Measurements from ENCODE around the gene TAF1D. TPM values are rescaled to one million over a fixed set of nuclear protein-coding genes. Genes with fewer than 3 reads are reported as not detected.

The TAF1D gene
- total and polyA plus RNA-seq, 2 donors from 2014 or later, result 64.3 to 110 TPM

- Histone ChIP-seq H3K4me3 (ENCODE audit: low read length in 3 of 3) (peak overlapping the region in 1 of 3 donors; percentile 80), H3K27me3 (ENCODE audit: control insufficient read depth, insufficient read depth, low read length) (no peaks in the 10 kb centered on the region), H3K4me1 (ENCODE audit: control insufficient read depth in 2 of 3, insufficient read depth in 2 of 3, low read depth in 1 of 3, low read length in 3 of 3) (peaks cover 0 to 14% (median 9%) of the 10 kb centered on the region in 3 donors), H3K9me3 (ENCODE audit: control insufficient read depth in 2 of 3, insufficient read depth in 1 of 3, low read length in 3 of 3) (no peaks in the 10 kb centered on the region), H3K9ac (ENCODE audit: low read length in 3 of 3) (no peak overlapping the region), H3K27ac (ENCODE audit: low read depth in 2 of 2, low read length in 2 of 2) (no peak overlapping the region), H3K36me3 (ENCODE audit: control insufficient read depth in 2 of 3, insufficient read depth in 3 of 3, low read length in 3 of 3) (peaks cover 6 to 51% (median 28%) of the 10 kb centered on the region in 3 donors)
- intact Hi-C loops (cut with DNase I), result loop anchor here (10.0 kb wide), 1 partner anchor 57 kb away; no protein-coding TSS in a partner anchor
- TF ChIP-seq CTCF (IDR thresholded peaks at IDR 0.05; ENCODE audit: borderline replicate concordance, extremely low read depth, insufficient read depth), result no peak
- no peak for DNase-seq
- no peak for FAIRE-seq
Measured at GRCh38 chr11:93737904-93738612, 3.2 kb downstream of the TAF1D start.

GRCh38 chr11:93736129-93736528, 5.2 kb downstream of the TAF1D start:
- Histone ChIP-seq H3K9me3 (ENCODE audit: control insufficient read depth in 2 of 3, insufficient read depth in 1 of 3, low read length in 3 of 3) (no peaks in the 10 kb centered on the region), H3K4me1 (ENCODE audit: control insufficient read depth in 2 of 3, insufficient read depth in 2 of 3, low read depth in 1 of 3, low read length in 3 of 3) (peaks cover 0 to 14% (median 9%) of the 10 kb centered on the region in 3 donors), H3K9ac (ENCODE audit: low read length in 3 of 3) (no peak overlapping the region), H3K4me3 (ENCODE audit: low read length in 3 of 3) (no peak overlapping the region), H3K36me3 (ENCODE audit: control insufficient read depth in 2 of 3, insufficient read depth in 3 of 3, low read length in 3 of 3) (peaks cover 15 to 68% (median 41%) of the 10 kb centered on the region in 3 donors), H3K27me3 (ENCODE audit: control insufficient read depth, insufficient read depth, low read length) (no peaks in the 10 kb centered on the region), H3K27ac (ENCODE audit: low read depth in 2 of 2, low read length in 2 of 2) (no peak overlapping the region)
- DNase-seq (no peak), FAIRE-seq (no peak)
- intact Hi-C loops (cut with DNase I), result loop anchor here (10.0 kb wide), 1 partner anchor 59 kb away; no protein-coding TSS in a partner anchor
- no peak for TF ChIP-seq CTCF (IDR thresholded peaks at IDR 0.05; ENCODE audit: borderline replicate concordance, extremely low read depth, insufficient read depth)

- Histone ChIP-seq H3K4me3 (ENCODE audit: low read length in 3 of 3) (no peak overlapping the region), H3K9me3 (ENCODE audit: control insufficient read depth in 2 of 3, insufficient read depth in 1 of 3, low read length in 3 of 3) (no peaks in the 10 kb centered on the region), H3K4me1 (ENCODE audit: control insufficient read depth in 2 of 3, insufficient read depth in 2 of 3, low read depth in 1 of 3, low read length in 3 of 3) (peaks cover 0 to 14% (median 9%) of the 10 kb centered on the region in 3 donors), H3K9ac (ENCODE audit: low read length in 3 of 3) (no peak overlapping the region), H3K27me3 (ENCODE audit: control insufficient read depth, insufficient read depth, low read length) (no peaks in the 10 kb centered on the region), H3K36me3 (ENCODE audit: control insufficient read depth in 2 of 3, insufficient read depth in 3 of 3, low read length in 3 of 3) (peaks cover 15 to 73% (median 43%) of the 10 kb centered on the region in 3 donors), H3K27ac (ENCODE audit: low read depth in 2 of 2, low read length in 2 of 2) (no peak overlapping the region)
- FAIRE-seq (no peak), DNase-seq (no peak)
- intact Hi-C loops (cut with DNase I), result loop anchor here (10.0 kb wide), 1 partner anchor 59 kb away; no protein-coding TSS in a partner anchor
- TF ChIP-seq CTCF (IDR thresholded peaks at IDR 0.05; ENCODE audit: borderline replicate concordance, extremely low read depth, insufficient read depth), result no peak
Measured at GRCh38 chr11:93735627-93736026, 5.7 kb downstream of the TAF1D start.

Measured in kidney (tissue), 14 donors.